ENCODE measurements around the gene LARP7.
A peak's percentile ranks its signal among the peaks of the same experiment; 100 is the strongest.
"Not testable (repeated sequence)": the region's sequence is repeated elsewhere in the genome, so short reads cannot be mapped to it uniquely, and the experiment has no call there.

LARP7 gene

GRCh38 chr4:112636688-112637551 lies at the start of gene LARP7, which contains the start of gene ZGRF1:
TSS of gene LARP7 (plus strand) at chr4:112637143. CDS start at chr4:112644670, 7,527 bp downstream.
TSS of gene ZGRF1 (minus strand) at chr4:112636909. CDS start at chr4:112633176, 3,733 bp downstream.
- DNase-seq (ENCODE audit: low read depth): peak; percentile 99

GRCh38 chr4:112589206-112589605 lies 47.7 kb upstream of the LARP7 start:
- peak; percentile 25 for DNase-seq (ENCODE audit: low read depth)

GRCh38 chr4:112591593-112591992 lies 45.4 kb upstream of the LARP7 start:
- DNase-seq (ENCODE audit: low read depth): peak; percentile 6

- DNase-seq (ENCODE audit: low read depth): no peak
Observed at GRCh38 chr4:112592717-112593116, 44.2 kb upstream of the LARP7 start.

GRCh38 chr4:112593438-112594133 lies 43.4 kb upstream of the LARP7 start:
- no peak for DNase-seq (ENCODE audit: low read depth)

- DNase-seq (ENCODE audit: low read depth): no peak
Observed at GRCh38 chr4:112594993-112595392, 42.0 kb upstream of the LARP7 start.

- DNase-seq (ENCODE audit: low read depth): peak; percentile 57
Observed at GRCh38 chr4:112604589-112604988, 32.4 kb upstream of the LARP7 start.

GRCh38 chr4:112612814-112613213 lies 24.1 kb upstream of the LARP7 start:
- DNase-seq (ENCODE audit: low read depth): peak; percentile 10

GRCh38 chr4:112616984-112617383 lies 20.0 kb upstream of the LARP7 start:
- no peak for DNase-seq (ENCODE audit: low read depth)

- no peak for DNase-seq (ENCODE audit: low read depth)
Observed at GRCh38 chr4:112626228-112626627, 10.7 kb upstream of the LARP7 start.

- peak; percentile 55 for DNase-seq (ENCODE audit: low read depth)
Observed at GRCh38 chr4:112633477-112634235, 3.3 kb upstream of the LARP7 start.

- no peak for DNase-seq (ENCODE audit: low read depth)
Observed at GRCh38 chr4:112637552-112637866, 566 bp downstream of the LARP7 start.

GRCh38 chr4:112642526-112642925 lies 5.6 kb downstream of the LARP7 start:
- DNase-seq (ENCODE audit: low read depth): no peak

GRCh38 chr4:112644595-112645535 lies 7.9 kb downstream of the LARP7 start:
- DNase-seq (ENCODE audit: low read depth): not testable (repeated sequence)

- no peak for DNase-seq (ENCODE audit: low read depth)
Observed at GRCh38 chr4:112645541-112646329, 8.8 kb downstream of the LARP7 start.

GRCh38 chr4:112646632-112647537 lies 9.9 kb downstream of the LARP7 start:
- DNase-seq (ENCODE audit: low read depth): no peak

GRCh38 chr4:112647785-112648184 lies 10.8 kb downstream of the LARP7 start:
- DNase-seq (ENCODE audit: low read depth): no peak

GRCh38 chr4:112648263-112649054 lies 11.5 kb downstream of the LARP7 start:
- no peak for DNase-seq (ENCODE audit: low read depth)

GRCh38 chr4:112649055-112649408 lies 12.1 kb downstream of the LARP7 start:
- DNase-seq (ENCODE audit: low read depth): no peak

Data from amniotic epithelial cell (primary cell).